IMR-90 (cell line): Measurements from ENCODE around the gene MEF2B. TPM values are rescaled to one million over a fixed set of nuclear protein-coding genes. Genes with fewer than 3 reads are reported as not detected.
A peak's percentile ranks its signal among the peaks of the same experiment; 100 is the strongest.

Source experiments
- ATAC-seq: fragments of 200-7000 bp; cut with Tn5 transposase; 2 replicates; pipeline ENCODE4 v1.9.1; 2020; ENCODE audit warnings: low read depth, mild to moderate bottlenecking, moderate library complexity
- BruUV-seq: library from RNA; stranded (reverse); fragments of 400-500 nt; replicated peaks from 2 replicates; lab custom pipeline; 2021; lab: Mats Ljungman, UMichigan
- CTCF ChIA-PET: fragments of 300-600 bp; formaldehyde crosslinking; extraction: SDS; loops from one replicate; lab custom pipeline; 2021; ENCODE audit warnings: antibody characterized with exemption; lab: Yijun Ruan, JAX
- POLR2A ChIA-PET: fragments of 300-600 bp; sonication (Branson Sonifier 250); formaldehyde crosslinking; loops from one replicate; lab custom pipeline; 2022; ENCODE audit warnings: antibody characterized with exemption; ENCODE audit not compliant: unreplicated experiment; lab: Charles Lee
- DNase-seq: peaks from one replicate; pipeline ENCODE4 v3.0.0; 2013
- H2AFZ ChIP-seq: replicated peaks from 2 replicates; pipeline ENCODE3; 2013; ENCODE audit warnings: low read length, mild to moderate bottlenecking; ENCODE audit not compliant: poor library complexity
- H2AK5ac ChIP-seq: 2 replicates; pipeline ENCODE4 v1.6.1; 2013; ENCODE audit warnings: low read depth, low read length, inconsistent platforms
- H2AK9ac ChIP-seq: replicated peaks from 2 replicates; pipeline ENCODE3; 2013; ENCODE audit warnings: mild to moderate bottlenecking, low read depth, low read length, moderate library complexity; ENCODE audit not compliant: poor library complexity
- H2BK120ac ChIP-seq: 2 replicates; pipeline ENCODE4 v1.6.1; 2013; ENCODE audit warnings: low read depth, low read length, inconsistent platforms
- H2BK15ac ChIP-seq: 3 replicates; pipeline ENCODE4 v1.6.1; 2013; ENCODE audit warnings: low read depth, low read length, inconsistent platforms
- H2BK20ac ChIP-seq: 2 replicates; pipeline ENCODE4 v1.6.1; 2013; ENCODE audit warnings: low read depth, mild to moderate bottlenecking, inconsistent platforms, low read length, moderate library complexity
- H2BK5ac ChIP-seq: 2 replicates; pipeline ENCODE4 v1.6.1; 2013; ENCODE audit warnings: mild to moderate bottlenecking, low read depth, low read length, inconsistent platforms; ENCODE audit not compliant: poor library complexity, severe bottlenecking
- H3K14ac ChIP-seq: replicated peaks from 2 replicates; pipeline ENCODE4 v1.6.1; 2013; ENCODE audit warnings: low read depth, low read length, inconsistent platforms
- H3K18ac ChIP-seq: 2 replicates; pipeline ENCODE4 v1.6.1; 2013; ENCODE audit warnings: low read depth, low read length, control low read depth
- H3K23ac ChIP-seq: 2 replicates; pipeline ENCODE4 v1.6.1; 2013; ENCODE audit warnings: low read depth, low read length, inconsistent platforms
- H3K27ac ChIP-seq: 2 replicates; pipeline ENCODE4 v1.5.1; 2013; ENCODE audit warnings: mild to moderate bottlenecking, control low read depth, low read length; ENCODE audit not compliant: insufficient read depth
- H3K27me3 ChIP-seq: 2 replicates; pipeline ENCODE4 v1.6.1; 2013; ENCODE audit warnings: low read length; ENCODE audit not compliant: control insufficient read depth, insufficient read depth
- H3K36me3 ChIP-seq: 2 replicates; pipeline ENCODE4 v1.6.1; 2013; ENCODE audit warnings: low read length, mixed read lengths; ENCODE audit not compliant: control insufficient read depth, insufficient read depth
- H3K4ac ChIP-seq: 2 replicates; pipeline ENCODE4 v1.6.1; 2013; ENCODE audit warnings: low read depth, low read length, inconsistent platforms
- H3K4me1 ChIP-seq: 2 replicates; pipeline ENCODE4 v1.6.1; 2013; ENCODE audit warnings: low read length, mixed read lengths; ENCODE audit not compliant: control insufficient read depth, insufficient read depth
- H3K4me2 ChIP-seq: 2 replicates; pipeline ENCODE4 v1.6.1; 2013; ENCODE audit warnings: low read depth, mild to moderate bottlenecking, control low read depth, low read length, moderate library complexity
- H3K4me3 ChIP-seq: 2 replicates; pipeline ENCODE4 v1.5.1; 2013; ENCODE audit warnings: low read depth, mild to moderate bottlenecking, control low read depth, low read length, moderate library complexity; ENCODE audit not compliant: insufficient read depth
- H3K56ac ChIP-seq: 2 replicates; pipeline ENCODE4 v1.6.1; 2013; ENCODE audit warnings: low read length, inconsistent platforms; ENCODE audit not compliant: insufficient read depth; ENCODE audit errors: extremely low read depth
- H3K79me1 ChIP-seq, 2 experiments: 2 replicates each; pipeline ENCODE4 v1.6.1; 2013; ENCODE audit warnings: low read length in 2 of 2, inconsistent platforms in 1 of 2, low read depth in 1 of 2
- H3K9ac ChIP-seq: 2 replicates; pipeline ENCODE4 v1.6.1; 2013; ENCODE audit warnings: low read depth, low read length, control low read depth
- H3K9me1 ChIP-seq: 2 replicates; pipeline ENCODE4 v1.6.1; 2013; ENCODE audit warnings: low read length, inconsistent platforms; ENCODE audit not compliant: insufficient read depth
- H3K9me3 ChIP-seq: 2 replicates; pipeline ENCODE4 v1.6.1; 2013; ENCODE audit warnings: low read length; ENCODE audit not compliant: control insufficient read depth, insufficient read depth
- H4K20me1 ChIP-seq: 2 replicates; pipeline ENCODE4 v1.6.1; 2013; ENCODE audit warnings: low read length, inconsistent platforms; ENCODE audit not compliant: insufficient read depth
- H4K5ac ChIP-seq: 2 replicates; pipeline ENCODE4 v1.6.1; 2013; ENCODE audit warnings: mild to moderate bottlenecking, low read depth, low read length, control low read depth
- H4K8ac ChIP-seq, 2 experiments: 2 replicates each; pipeline ENCODE4 v1.6.1; 2013; ENCODE audit warnings: low read depth in 2 of 2, low read length in 2 of 2, control low read depth in 1 of 2, inconsistent platforms in 1 of 2
- H4K91ac ChIP-seq: 2 replicates; pipeline ENCODE4 v1.6.1; 2013; ENCODE audit warnings: low read depth, low read length, inconsistent platforms; ENCODE audit not compliant: insufficient read depth
- BHLHE40 ChIP-seq: fragments of 150-350 bp; IDR thresholded peaks from 2 replicates; pipeline ENCODE4 v1.6.1; 2016; ENCODE audit warnings: mild to moderate bottlenecking, low read depth, low read length
- CEBPB ChIP-seq: IDR thresholded peaks from 2 replicates; pipeline ENCODE4 v1.6.1; 2012; ENCODE audit warnings: low read depth, low read length, improper control_type of control experiment
- CHD1 ChIP-seq: IDR thresholded peaks from 2 replicates; pipeline ENCODE4 v1.6.1; 2012; ENCODE audit warnings: low read depth, low read length, improper control_type of control experiment
- FOS ChIP-seq: fragments of 150-350 bp; IDR thresholded peaks from 2 replicates; pipeline ENCODE4 v1.6.1; 2016; ENCODE audit warnings: low read depth, low read length
- MAFK ChIP-seq: IDR thresholded peaks from 2 replicates; pipeline ENCODE4 v1.6.1; 2012; ENCODE audit warnings: low read depth, low read length, improper control_type of control experiment
- MAZ ChIP-seq: IDR thresholded peaks from 2 replicates; pipeline ENCODE4 v1.6.1; 2012; ENCODE audit warnings: low read depth, mild to moderate bottlenecking, low read length, improper control_type of control experiment, moderate library complexity, borderline replicate concordance
- NFE2L2 ChIP-seq: fragments of 150-350 bp; IDR thresholded peaks from 2 replicates; pipeline ENCODE4 v1.6.1; 2016; ENCODE audit warnings: low read depth, mild to moderate bottlenecking, low read length
- POLR2A ChIP-seq: IDR thresholded peaks from 2 replicates; pipeline ENCODE4 v1.6.1; 2012; ENCODE audit warnings: mild to moderate bottlenecking, low read depth, low read length
- RAD21 ChIP-seq: IDR thresholded peaks from 2 replicates; pipeline ENCODE4 v1.6.1; 2012; ENCODE audit warnings: low read length, improper control_type of control experiment
- RCOR1 ChIP-seq: IDR thresholded peaks from 2 replicates; pipeline ENCODE4 v1.6.1; 2012; ENCODE audit warnings: mild to moderate bottlenecking, low read length, improper control_type of control experiment; ENCODE audit not compliant: insufficient replicate concordance
- RFX5 ChIP-seq: IDR thresholded peaks from 2 replicates; pipeline ENCODE4 v1.8.0; 2012; ENCODE audit warnings: low read depth, mild to moderate bottlenecking, low read length, moderate library complexity
- SMC3 ChIP-seq: fragments of 150-350 bp; IDR thresholded peaks from 2 replicates; pipeline ENCODE4 v1.6.1; 2016; ENCODE audit warnings: low read depth, mild to moderate bottlenecking, antibody characterized with exemption, low read length, moderate library complexity
- USF2 ChIP-seq: fragments of 150-350 bp; IDR thresholded peaks from 2 replicates; pipeline ENCODE4 v1.6.1; 2017; ENCODE audit warnings: mild to moderate bottlenecking, antibody characterized with exemption, low read length, low read depth
- WGBS, 2 experiments: methylation state at CpG; one replicate each; pipeline versions ENCODE4 v1.1.5 to v1.1.7; 2013; ENCODE audit warnings: missing lambda C conversion rate in 2 of 2; ENCODE audit not compliant: insufficient read length in 1 of 2; ENCODE audit errors: extremely low coverage in 2 of 2; 5-methylcytosine and 5-hydroxymethylcytosine counted together
- dilution Hi-C: fragments of 300-500 bp; cut with HindIII; formaldehyde crosslinking; loops from one replicate; pipeline ENCODE4 v1.14.3; 2018; ENCODE audit warnings: low sequenced_read_pairs; ENCODE audit not compliant: unreplicated experiment
- in situ Hi-C: fragments of 300-500 bp; cut with MboI; formaldehyde crosslinking; loops from 3 replicates; pipeline ENCODE4 v1.14.3; 2019; ENCODE audit warnings: low sequenced_read_pairs, inconsistent platforms, mixed read lengths
- intact Hi-C: fragments of 100-400 bp; cut with micrococcal nuclease; formaldehyde crosslinking; loops from 2 replicates; pipeline ENCODE4 v1.10.0; 2022
- polyA plus RNA-seq, 3 experiments: library from polyadenylated mRNA; depleted of rRNA; stranded (reverse); fragments of >200 nt; gene quantifications; 2 replicates each; pipeline ENCODE4 v1.2.3, GENCODE V29; 2012; ENCODE audit warnings: low replicate concordance in 1 of 3
- total RNA-seq: library from RNA; depleted of rRNA; stranded (reverse); fragments of >200 nt; gene quantifications from 2 replicates; pipeline ENCODE4 v1.2.3, GENCODE V29; 2012

The MEF2B gene
- total and polyA plus RNA-seq, 2 of the 4 experiments (the other 2 are of a cell fraction) = 0.18 to 0.94 TPM

DNA sequence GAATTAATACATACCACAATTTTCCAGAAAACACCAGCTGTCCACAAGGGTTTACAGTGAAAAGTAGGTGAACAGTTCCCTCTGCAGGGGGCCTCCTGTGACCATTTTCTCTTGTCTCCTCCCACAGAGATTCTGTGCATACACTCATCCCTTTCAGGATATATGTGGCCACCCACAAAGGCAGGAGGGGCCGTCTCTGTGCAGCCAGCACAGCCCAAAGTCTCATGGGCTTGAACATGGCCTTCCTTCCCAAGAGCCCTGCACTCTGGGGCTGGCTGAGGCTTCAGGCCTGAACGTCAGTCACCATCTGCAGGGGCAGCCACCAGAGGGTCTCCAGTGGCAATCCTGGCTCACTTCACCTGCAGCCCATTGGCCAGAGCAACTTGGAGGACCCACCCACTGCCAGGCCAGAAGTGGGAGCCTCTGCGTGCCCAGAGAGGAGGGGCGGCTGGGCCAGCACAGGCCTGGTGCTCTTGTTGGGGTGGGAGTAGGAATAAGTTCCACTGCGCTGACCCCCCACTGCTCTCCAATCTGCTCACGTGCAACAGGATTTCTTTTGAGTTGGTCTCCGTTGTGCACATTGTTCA lies 56.9 kb downstream of the MEF2B start (continued):
- TF ChIP-seq USF2 = no peak

GRCh38 chr19:19111967-19112580 lies 58.0 kb downstream of the MEF2B start:
- no peak overlapping the region for H3K18ac ChIP-seq
- H3K9me1 ChIP-seq = no peaks in the 10 kb centered on the region; the same call in 1 of the 2 replicates
- H3K79me1 ChIP-seq = no peaks in the 10 kb centered on the region
- BruUV-seq = no TSS peak
- POLR2A ChIA-PET = no interaction called here
- H2AK5ac ChIP-seq = peak overlapping the region; percentile 35; the same call in 1 of the 2 replicates
- no peak for DNase-seq
- H2AFZ ChIP-seq = no peak overlapping the region
- peak overlapping the region; percentile 4; the same call in 1 of the 2 replicates for H3K4ac ChIP-seq
- no peak overlapping the region for H2BK5ac ChIP-seq
- H3K27me3 ChIP-seq = no peaks in the 10 kb centered on the region
- H3K56ac ChIP-seq = no peak overlapping the region
- H2BK120ac ChIP-seq = no peak overlapping the region
- H2BK15ac ChIP-seq = no peak overlapping the region
- H3K4me1 ChIP-seq = peaks cover 20% of the 10 kb centered on the region
- no peak overlapping the region for H3K4me3 ChIP-seq
- ATAC-seq = no peak
- dilution Hi-C loops (no loop called here), intact Hi-C loops (no loop called here), in situ Hi-C loops (no loop called here)
- no peaks in the 10 kb centered on the region for H3K36me3 ChIP-seq
- H4K8ac ChIP-seq = no peak overlapping the region
- WGBS, 2 experiments = 78% methylated on average over 4 of the region's 9 CpGs; no CpG with 5 or more reads in 1 of the 2 experiments
- CTCF ChIA-PET = no interaction called here
- H3K9me3 ChIP-seq = no peaks in the 10 kb centered on the region
- no peaks in the 10 kb centered on the region for H4K20me1 ChIP-seq
- H4K5ac ChIP-seq = no peak overlapping the region
- no peak overlapping the region for H3K4me2 ChIP-seq
- no peak overlapping the region for H2BK20ac ChIP-seq
- no peak overlapping the region for H3K27ac ChIP-seq
- H2AK9ac ChIP-seq = no peak overlapping the region
- no peak overlapping the region for H4K91ac ChIP-seq
- no peak overlapping the region; the same call in 1 of the 2 replicates for H3K23ac ChIP-seq
- no peak overlapping the region for H3K9ac ChIP-seq
- no peak overlapping the region for H3K14ac ChIP-seq
- no peak for TF ChIP-seq POLR2A
- TF ChIP-seq USF2 = no peak
- no peak for TF ChIP-seq MAZ
- TF ChIP-seq NFE2L2 = no peak
- TF ChIP-seq RFX5 = no peak
- TF ChIP-seq BHLHE40 = no peak
- no peak for TF ChIP-seq CHD1
- TF ChIP-seq RCOR1 = no peak
- TF ChIP-seq CEBPB = no peak
- no peak for TF ChIP-seq FOS
- no peak for TF ChIP-seq SMC3
- no peak for TF ChIP-seq MAFK
- TF ChIP-seq RAD21 = no peak
